H1 (cell line): ENCODE measurements around the gene RFX2. TPM values are rescaled to one million over a fixed set of nuclear protein-coding genes. Genes with fewer than 3 reads are reported as not detected.

Source experiments
- CTCF ChIA-PET: fragments of 300-600 bp; sonication (Branson Sonifier 250); formaldehyde crosslinking; loops from one replicate; lab custom pipeline; 2021; ENCODE audit not compliant: partially characterized antibody; lab: Charles Lee
- POLR2A ChIA-PET: fragments of 300-600 bp; sonication (Branson Sonifier 250); formaldehyde crosslinking; loops from one replicate; lab custom pipeline; 2021; ENCODE audit warnings: inconsistent platforms; ENCODE audit not compliant: partially characterized antibody; lab: Charles Lee
- DNase-seq, 2 experiments: peaks; one replicate each; pipeline versions ENCODE4 v3.0.0 to v3.0.0-alpha.2; 2010 to 2022; ENCODE audit warnings: low spot score in 2 of 2, low read depth in 1 of 2, mixed read lengths in 1 of 2
- FAIRE-seq: peaks from 2 replicates; lab custom pipeline; 2011; peaks lifted over from hg19 to GRCh38; lab: Jason Lieb, UNC
- H2AFZ ChIP-seq: 2 replicates; pipeline ENCODE4 v1.8.1; 2012; ENCODE audit warnings: low read length, inconsistent platforms
- H2AK5ac ChIP-seq: 2 replicates; pipeline ENCODE4 v1.6.1; 2013; ENCODE audit warnings: low read depth, low read length
- H2BK120ac ChIP-seq: replicated peaks from 2 replicates; pipeline ENCODE3; 2013; ENCODE audit warnings: low read depth, low read length, inconsistent platforms
- H2BK12ac ChIP-seq: 2 replicates; pipeline ENCODE4 v1.6.1; 2013; ENCODE audit warnings: low read depth, low read length
- H2BK15ac ChIP-seq: 2 replicates; pipeline ENCODE4 v1.6.1; 2013; ENCODE audit warnings: low read length
- H2BK20ac ChIP-seq: 2 replicates; pipeline ENCODE4 v1.6.1; 2013; ENCODE audit warnings: low read length
- H2BK5ac ChIP-seq: 2 replicates; pipeline ENCODE4 v1.6.1; 2013; ENCODE audit warnings: low read depth, low read length
- H3K14ac ChIP-seq: 2 replicates; pipeline ENCODE4 v1.6.1; 2013; ENCODE audit warnings: inconsistent platforms; ENCODE audit not compliant: insufficient read length
- H3K18ac ChIP-seq: 2 replicates; pipeline ENCODE4 v1.6.1; 2013; ENCODE audit warnings: low read length; ENCODE audit errors: extremely low read depth
- H3K23ac ChIP-seq: 2 replicates; pipeline ENCODE4 v1.6.1; 2013; ENCODE audit warnings: inconsistent platforms; ENCODE audit not compliant: insufficient read length
- H3K23me2 ChIP-seq: 2 replicates; pipeline ENCODE4 v1.6.1; 2013; ENCODE audit warnings: low read depth, low read length
- H3K27ac ChIP-seq: 2 replicates; pipeline ENCODE4 v1.6.1; 2011; ENCODE audit warnings: low read depth, low read length, inconsistent platforms
- H3K27me3 ChIP-seq, 4 experiments: replicated peaks in 1 of 4; 1 replicate in 1 of 4; 2 replicates in 3 of 4; pipeline versions ENCODE4 v1.6.1 to v1.8.1; 2011 to 2013; ENCODE audit warnings: low read length in 3 of 4, mild to moderate bottlenecking in 3 of 4, inconsistent platforms in 2 of 4, mixed read lengths in 2 of 4, moderate library complexity in 1 of 4; ENCODE audit not compliant: control insufficient read depth in 3 of 4, insufficient read depth in 3 of 4; ENCODE audit errors: extremely low read depth in 1 of 4
- H3K36me3 ChIP-seq, 4 experiments: 2 replicates each; pipeline versions ENCODE4 v1.6.1 to v1.8.1; 2011 to 2013; ENCODE audit warnings: mild to moderate bottlenecking in 4 of 4, low read length in 3 of 4, moderate library complexity in 2 of 4, control low read depth in 1 of 4, inconsistent platforms in 1 of 4; ENCODE audit not compliant: insufficient read depth in 4 of 4, control insufficient read depth in 2 of 4
- H3K4ac ChIP-seq: replicated peaks from 2 replicates; pipeline ENCODE3; 2013; ENCODE audit warnings: low read length, low read depth, mixed read lengths, inconsistent platforms; ENCODE audit not compliant: insufficient read length
- H3K4me1 ChIP-seq, 4 experiments: replicated peaks in 1 of 4; 1 replicate in 1 of 4; 2 replicates in 3 of 4; pipeline versions ENCODE4 v1.6.1 to v1.8.1; 2011 to 2013; ENCODE audit warnings: low read length in 3 of 4, inconsistent platforms in 2 of 4, mixed read lengths in 1 of 4; ENCODE audit not compliant: insufficient read depth in 4 of 4, control insufficient read depth in 3 of 4
- H3K4me2 ChIP-seq, 2 experiments: 2 replicates each; pipeline versions ENCODE4 v1.6.1 to v1.8.1; 2011 to 2013; ENCODE audit warnings: low read depth in 2 of 2, low read length in 2 of 2, control low read depth in 1 of 2, inconsistent platforms in 1 of 2, mild to moderate bottlenecking in 1 of 2; ENCODE audit not compliant: insufficient read depth in 1 of 2
- H3K4me3 ChIP-seq, 4 experiments: fragments of 200-600, 300-600 bp in 1 of 4; sonication (generic), shearing (Covaris generic), sonication (Bioruptor Twin) in 1 of 4; 2 replicates each; pipeline versions ENCODE4 v1.5.1 to v1.8.1; 2011 to 2016; ENCODE audit warnings: low read length in 4 of 4, low read depth in 3 of 4, control low read depth in 2 of 4, inconsistent platforms in 2 of 4, mild to moderate bottlenecking in 2 of 4, mixed read lengths in 1 of 4, moderate library complexity in 1 of 4; ENCODE audit not compliant: insufficient read depth in 2 of 4; ENCODE audit errors: extremely low read depth in 1 of 4
- H3K56ac ChIP-seq: replicated peaks from 2 replicates; pipeline ENCODE3; 2013; ENCODE audit warnings: low read depth, mild to moderate bottlenecking, mixed read lengths, low read length, inconsistent platforms; ENCODE audit not compliant: insufficient read length
- H3K79me1 ChIP-seq: 2 replicates; pipeline ENCODE4 v1.6.1; 2013; ENCODE audit warnings: low read depth, low read length, control low read depth
- H3K79me2 ChIP-seq, 2 experiments: 2 replicates each; pipeline versions ENCODE4 v1.6.1 to v1.8.1; 2012 to 2013; ENCODE audit warnings: low read length in 2 of 2, mild to moderate bottlenecking in 2 of 2, inconsistent platforms in 1 of 2; ENCODE audit not compliant: insufficient read depth in 2 of 2, control insufficient read depth in 1 of 2
- H3K9ac ChIP-seq, 4 experiments: replicated peaks in 1 of 4; 1 replicate in 1 of 4; 2 replicates in 3 of 4; pipeline versions ENCODE4 v1.6.1 to v1.8.1; 2011 to 2013; ENCODE audit warnings: low read depth in 3 of 4, low read length in 3 of 4, control low read depth in 2 of 4, mild to moderate bottlenecking in 2 of 4, moderate library complexity in 2 of 4, inconsistent platforms in 1 of 4; ENCODE audit errors: extremely low read depth in 1 of 4
- H3K9me3 ChIP-seq, 2 experiments: 2 replicates each; pipeline versions ENCODE4 v1.6.1 to v1.8.1; 2012 to 2013; ENCODE audit warnings: mild to moderate bottlenecking in 2 of 2, moderate library complexity in 2 of 2, control low read depth in 1 of 2, inconsistent platforms in 1 of 2, low read depth in 1 of 2, low read length in 1 of 2, mixed read lengths in 1 of 2; ENCODE audit not compliant: insufficient read depth in 2 of 2
- H4K20me1 ChIP-seq, 2 experiments: replicated peaks in 1 of 2; 2 replicates each; pipeline versions ENCODE3 to v1.8.1; 2011 to 2013; ENCODE audit warnings: inconsistent platforms in 2 of 2, low read length in 2 of 2, mild to moderate bottlenecking in 1 of 2; ENCODE audit not compliant: insufficient read depth in 2 of 2, control insufficient read depth in 1 of 2
- H4K5ac ChIP-seq: 2 replicates; pipeline ENCODE4 v1.6.1; 2013; ENCODE audit warnings: low read length, low read depth, mixed read lengths, inconsistent platforms; ENCODE audit not compliant: insufficient read length
- H4K8ac ChIP-seq: 2 replicates; pipeline ENCODE4 v1.8.0; 2013; ENCODE audit warnings: mild to moderate bottlenecking, moderate library complexity, low read length, inconsistent platforms; ENCODE audit not compliant: insufficient read depth; ENCODE audit errors: extremely low read depth
- H4K91ac ChIP-seq: replicated peaks from 2 replicates; pipeline ENCODE3; 2013; ENCODE audit warnings: low read length, mixed read lengths, inconsistent platforms; ENCODE audit not compliant: insufficient read length
- CBX5 ChIP-seq: fragments of 300-800, 300-1000 bp; sonication (generic); IDR thresholded peaks from 2 replicates; pipeline ENCODE4 v1.7.1; 2016; ENCODE audit warnings: antibody characterized with exemption, low read length, low read depth
- KDM5A ChIP-seq: fragments of 200-600 bp; IDR thresholded peaks from 2 replicates; pipeline ENCODE4 v1.7.1; 2012; ENCODE audit warnings: mild to moderate bottlenecking, low read length, inconsistent platforms, mixed read lengths
- RFX5 ChIP-seq: IDR thresholded peaks from 2 replicates; pipeline ENCODE4 v1.6.1; 2011; ENCODE audit warnings: low read depth, low read length, improper control_type of control experiment, borderline replicate concordance
- SP4 ChIP-seq: IDR thresholded peaks from 2 replicates; pipeline ENCODE4 v1.6.1; 2012; ENCODE audit warnings: low read length, inconsistent platforms
- USF2 ChIP-seq: IDR thresholded peaks from 2 replicates; pipeline ENCODE4 v1.6.1; 2011; ENCODE audit warnings: low read length, improper control_type of control experiment
- ZNF274 ChIP-seq: IDR thresholded peaks from 2 replicates; pipeline ENCODE4 v1.7.0; 2012; ENCODE audit warnings: low read length, borderline replicate concordance; ENCODE audit errors: extremely low read depth
- WGBS, 2 experiments: shearing (Covaris generic) in 1 of 2; methylation state at CpG; one replicate each; pipeline versions ENCODE4 v1.1.6 to v1.1.7; 2013 to 2015; ENCODE audit warnings: low lambda C conversion rate in 2 of 2, mixed read lengths in 2 of 2, inconsistent platforms in 1 of 2, low coverage in 1 of 2, missing lambda C conversion rate in 1 of 2; ENCODE audit not compliant: insufficient replicate concordance in 2 of 2, insufficient coverage in 1 of 2, insufficient read length in 1 of 2; ENCODE audit errors: extremely low coverage in 1 of 2, missing lambda C conversion rate in 1 of 2; 5-methylcytosine and 5-hydroxymethylcytosine counted together
- polyA plus RNA-seq, 7 experiments: library from polyadenylated mRNA; depleted of rRNA in 3 of 7; stranded (reverse) in 5 of 7; unstranded in 2 of 7; fragments of >200 nt in 5 of 7; fragments of 200-250 nt in 2 of 7; gene quantifications; 1 replicate in 5 of 7; 2 replicates in 1 of 7; 4 replicates in 1 of 7; pipeline versions ENCODE4 v1.2.1 to v1.2.3, GENCODE V29; 2011 to 2013; ENCODE audit warnings: missing spikeins in 2 of 7, mixed read lengths in 2 of 7
- total RNA-seq: library from RNA; stranded (reverse); fragmentation: NEBNext Ultra II Directional; extraction: Animal tissue kit (Norgen Biotek cat#: 25700); gene quantifications from 2 replicates; pipeline ENCODE4 v1.2.1, GENCODE V29; 2021

RFX2 gene
- total and polyA plus RNA-seq, 2 of the 8 experiments (the other 6 are each of a cell fraction or from before 2014, with no cell fraction given), result 4.8 to 5.3 TPM

GRCh38 chr19:6060600-6061375 lies 49.5 kb downstream of the RFX2 start:
- H2BK120ac ChIP-seq, result no peak overlapping the region
- no peak overlapping the region for H3K23ac ChIP-seq
- H3K27me3 ChIP-seq, result 0 out of 7 replicates have a peak, but pooled peaks cover 0 to 2% (median 0%) of the 10 kb centered on the region in 4 experiments
- DNase-seq (no peak), FAIRE-seq (no peak)
- ChIA-PET CTCF (interaction anchor here (1.7 kb wide), 1 partner anchor 12 kb away, joined by 11 read pairs; no protein-coding TSS in a partner anchor), POLR2A (interaction anchor here (1.6 kb wide), 1 partner anchor 9 kb away, joined by 4 read pairs; no protein-coding TSS in a partner anchor)
- 88% methylated on average over 21 of the region's 21 CpGs; no CpG with 5 or more reads in 1 of the 2 experiments for WGBS, 2 experiments
- no peaks in the 10 kb centered on the region for H3K36me3 ChIP-seq
- H2AFZ ChIP-seq, result no peak overlapping the region
- no peak overlapping the region for H4K91ac ChIP-seq
- no peak overlapping the region for H3K27ac ChIP-seq
- no peak overlapping the region for H3K4me3 ChIP-seq
- TF ChIP-seq CBX5 (no peak), RFX5 (no peak), SP4 (no peak), ZNF274 (no peak), KDM5A (no peak), USF2 (no peak)
- H3K56ac ChIP-seq, result no peak overlapping the region
- H2BK5ac ChIP-seq, result no peak overlapping the region
- H2BK20ac ChIP-seq, result no peak overlapping the region
- no peak overlapping the region for H2BK15ac ChIP-seq
- peak overlapping the region; percentile 39; the same call in 1 of the 2 replicates for H2BK12ac ChIP-seq
- no peak overlapping the region for H3K4ac ChIP-seq
- H2AK5ac ChIP-seq, result no peak overlapping the region
- H3K23me2 ChIP-seq, result 0 out of 2 replicates have a peak, but pooled peaks cover 2% of the 10 kb centered on the region
- no peaks in the 10 kb centered on the region for H3K79me2 ChIP-seq
- H3K4me2 ChIP-seq, result no peak overlapping the region
- H3K9me3 ChIP-seq, result no peaks in the 10 kb centered on the region
- H4K20me1 ChIP-seq, result peaks cover 0 to 4% of the 10 kb centered on the region in 2 experiments
- H3K4me1 ChIP-seq, result peaks cover 0 to 3% (median 0%) of the 10 kb centered on the region in 4 experiments; a peak in 1 of 7 replicates
- H4K5ac ChIP-seq, result no peak overlapping the region
- no peaks in the 10 kb centered on the region for H3K79me1 ChIP-seq
- no peak overlapping the region for H3K9ac ChIP-seq
- H4K8ac ChIP-seq, result no peak overlapping the region; the same call in 1 of the 2 replicates
- H3K14ac ChIP-seq, result no peak overlapping the region
- H3K18ac ChIP-seq, result no peak overlapping the region
